Natural killer cell treated with Interleukin-12 subunit alpha and Interleukin-12 subunit beta and Interleukin-15 and Interleukin-18, amount 100 ng/mL, for 72 hours (primary cell): Measurements from ENCODE around the gene CACNA2D4. TPM values are rescaled to one million over a fixed set of nuclear protein-coding genes. Genes with fewer than 3 reads are reported as not detected.
A peak's percentile ranks its signal among the peaks of the same experiment; 100 is the strongest.

Source experiments
- ATAC-seq, 2 donors: fragments of 150-1000 bp; cut with Tn5 transposase in 1 of 2; sonication (Bioruptor Pico), chemical (Tn5 transposase) in 1 of 2; 2 replicates each; pipeline ENCODE4 v1.10.0; 2021
- DNase-seq: peaks from one replicate; pipeline ENCODE4 v3.0.0; 2022; ENCODE audit warnings: low spot score
- H3K27ac Mint-ChIP-seq, 2 donors: 1 replicate in 1 of 2; 2 replicates in 1 of 2; pipeline ENCODE4 v1.8.0; 2022; ENCODE audit warnings: mixed read lengths in 2 of 2, mild to moderate bottlenecking in 1 of 2, moderate library complexity in 1 of 2
- H3K27me3 Mint-ChIP-seq, 2 donors: 1 replicate in 1 of 2; 2 replicates in 1 of 2; pipeline ENCODE4 v1.8.0; 2022; ENCODE audit warnings: mixed read lengths in 2 of 2
- H3K36me3 Mint-ChIP-seq: one replicate; pipeline ENCODE4 v1.8.0; 2022; ENCODE audit warnings: mixed read lengths
- H3K4me1 Mint-ChIP-seq, 2 donors: 1 replicate in 1 of 2; 2 replicates in 1 of 2; pipeline ENCODE4 v1.8.0; 2022; ENCODE audit warnings: low read depth in 2 of 2, mixed read lengths in 2 of 2, mild to moderate bottlenecking in 1 of 2
- H3K4me3 Mint-ChIP-seq: one replicate; pipeline ENCODE4 v1.8.0; 2022; ENCODE audit warnings: mixed read lengths
- H3K9me3 Mint-ChIP-seq: 2 replicates; pipeline ENCODE4 v1.8.0; 2022; ENCODE audit warnings: mixed read lengths
- total RNA-seq, 2 donors: library from RNA; stranded (reverse); gene quantifications; one replicate each; pipeline ENCODE4 v1.2.3, GENCODE V29; 2022

CACNA2D4 gene
- total RNA-seq, 2 donors from 2014 or later: 4.5 to 12.1 TPM

DNA sequence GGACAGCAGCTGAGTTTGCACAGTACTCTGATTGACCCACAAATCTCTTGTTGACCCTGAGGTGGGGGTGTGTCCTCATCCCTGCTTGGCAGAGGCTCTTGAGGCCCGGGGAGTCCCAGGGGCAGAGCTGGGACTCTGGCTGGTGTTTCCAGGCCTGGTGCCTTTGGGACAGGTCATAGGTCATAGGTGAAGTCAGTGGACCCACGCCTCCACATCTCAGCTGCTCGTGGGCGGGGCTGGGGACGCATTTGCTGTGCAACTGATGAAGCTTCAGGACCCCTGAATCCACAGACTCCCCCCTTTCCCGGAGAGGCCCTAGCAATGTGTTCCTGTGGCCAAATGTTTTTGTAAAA is 408 bp upstream of the CACNA2D4 start:
- Mint-ChIP-seq H3K27ac (no peak overlapping the region), H3K27me3 (peaks cover 11 to 13% of the 10 kb centered on the region in 2 donors), H3K4me1 (peaks cover 13 to 16% of the 10 kb centered on the region in 2 donors), H3K36me3 (no peaks in the 10 kb centered on the region), H3K9me3 (no peaks in the 10 kb centered on the region), H3K4me3 (no peak overlapping the region)
- DNase-seq (no peak), ATAC-seq (no peak)

GRCh38 chr12:1917172-1918070 is 1.0 kb downstream of the CACNA2D4 start:
- DNase-seq (no peak), ATAC-seq (no peak)
- Mint-ChIP-seq H3K4me1 (peaks cover 13 to 16% of the 10 kb centered on the region in 2 donors), H3K4me3 (peak overlapping the region; percentile 45), H3K9me3 (no peaks in the 10 kb centered on the region), H3K27ac (peak overlapping the region in 1 of 2 donors; percentile 39), H3K36me3 (no peaks in the 10 kb centered on the region), H3K27me3 (peaks cover 6 to 11% of the 10 kb centered on the region in 2 donors)

DNA sequence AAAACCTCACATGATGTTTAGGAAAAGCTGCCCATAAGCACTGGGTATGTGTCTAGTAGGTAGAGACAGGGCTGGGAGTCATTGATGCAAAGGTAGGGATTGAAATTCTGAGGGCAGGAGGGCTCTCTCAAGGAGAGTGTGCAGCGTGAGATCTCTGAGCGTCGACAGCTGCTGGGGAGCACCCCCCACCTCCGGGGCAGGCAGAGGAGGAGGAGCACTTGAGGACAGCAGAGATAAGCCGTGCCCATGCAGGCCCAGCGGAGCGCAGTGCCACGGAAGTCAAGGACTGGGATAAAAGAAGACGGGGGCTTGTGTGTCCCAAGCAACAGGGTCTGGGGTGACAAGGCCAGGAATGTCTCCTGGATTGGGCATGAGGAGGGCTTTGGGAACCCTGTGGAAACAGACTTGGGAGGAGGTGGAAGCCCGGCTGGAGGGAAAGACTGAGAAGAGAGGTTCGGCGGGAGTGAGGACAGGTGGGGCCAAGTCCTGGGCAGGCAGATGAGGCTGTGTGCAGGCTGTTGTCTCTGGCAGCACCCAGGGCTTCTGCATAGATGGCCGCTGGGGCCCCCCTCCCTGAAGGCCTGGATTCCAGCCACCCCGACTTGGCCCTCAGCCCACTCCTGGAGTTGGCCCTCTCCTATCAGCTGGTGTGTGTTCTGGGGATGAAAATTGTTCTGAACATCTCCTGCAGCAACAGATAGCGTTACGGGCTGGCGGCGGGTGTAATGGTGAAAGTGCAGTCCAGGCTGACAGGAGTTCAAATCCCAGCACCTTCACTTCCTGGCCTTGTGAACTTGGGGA is 1.9 kb downstream of the CACNA2D4 start:
- ATAC-seq: no peak
- H3K36me3 Mint-ChIP-seq: no peaks in the 10 kb centered on the region
- peak overlapping the region; percentile 40 for H3K4me3 Mint-ChIP-seq
- DNase-seq: no peak
- H3K4me1 Mint-ChIP-seq: peaks cover 13 to 16% of the 10 kb centered on the region in 2 donors
- H3K27me3 Mint-ChIP-seq: peaks cover 6 to 11% of the 10 kb centered on the region in 2 donors
- no peaks in the 10 kb centered on the region for H3K9me3 Mint-ChIP-seq
- H3K27ac Mint-ChIP-seq: peak overlapping the region; percentile 12 to 69

- H3K4me1 Mint-ChIP-seq: peaks cover 13 to 16% of the 10 kb centered on the region in 2 donors
- H3K27me3 Mint-ChIP-seq: peaks cover 6 to 8% of the 10 kb centered on the region in 2 donors
- peak overlapping the region; percentile 12 to 69 for H3K27ac Mint-ChIP-seq
- peak; percentile 51 to 82 for ATAC-seq
- H3K4me3 Mint-ChIP-seq: peak overlapping the region; percentile 40
- DNase-seq: no peak
- no peaks in the 10 kb centered on the region for H3K9me3 Mint-ChIP-seq
- no peaks in the 10 kb centered on the region for H3K36me3 Mint-ChIP-seq
These were observed 3.1 kb downstream of the CACNA2D4 start for GRCh38 chr12:1915082-1915968.

DNA sequence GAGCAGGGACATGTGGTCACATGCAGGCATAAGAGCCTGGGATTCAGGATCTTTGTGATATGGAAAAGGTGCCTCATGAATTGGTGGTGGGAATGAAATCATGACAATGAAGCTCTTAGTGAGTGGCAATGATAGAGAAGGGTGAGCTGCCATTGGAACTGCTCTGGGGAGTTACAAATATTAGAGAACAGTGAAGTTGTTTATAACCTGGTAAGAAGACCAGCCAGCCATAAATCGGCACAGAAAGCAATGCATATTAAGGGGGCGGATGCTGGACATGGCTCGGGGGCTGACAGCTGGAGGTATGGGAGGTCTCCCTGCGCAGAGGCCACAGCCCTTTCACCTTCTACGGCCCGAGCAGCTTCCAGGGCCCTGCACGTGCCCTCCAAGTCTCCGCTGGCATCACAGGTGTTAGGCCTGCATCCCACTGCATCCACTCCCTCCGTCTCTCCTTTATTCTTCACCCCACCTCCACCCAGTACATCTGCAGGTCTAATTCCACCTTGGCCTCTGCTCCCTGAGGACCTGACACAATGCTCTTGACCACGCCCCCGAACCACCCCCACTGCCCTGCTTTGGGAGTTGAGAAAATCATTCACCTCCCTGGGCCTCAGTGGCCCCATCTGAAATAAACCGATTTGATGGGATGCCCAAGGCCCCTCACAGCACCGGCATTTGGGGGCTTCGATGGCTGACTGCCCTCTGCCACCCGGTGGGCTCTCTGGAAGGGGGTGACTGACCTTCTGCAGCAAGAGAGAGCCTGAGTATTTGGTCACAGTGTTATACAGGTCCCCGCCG is 4.1 kb downstream of the CACNA2D4 start:
- Mint-ChIP-seq H3K36me3 (no peaks in the 10 kb centered on the region), H3K9me3 (no peaks in the 10 kb centered on the region), H3K4me3 (no peak overlapping the region), H3K27me3 (peaks cover 6 to 13% of the 10 kb centered on the region in 2 donors), H3K4me1 (peaks cover 13 to 16% of the 10 kb centered on the region in 2 donors), H3K27ac (no peak overlapping the region)
- DNase-seq (no peak), ATAC-seq (no peak)

DNA sequence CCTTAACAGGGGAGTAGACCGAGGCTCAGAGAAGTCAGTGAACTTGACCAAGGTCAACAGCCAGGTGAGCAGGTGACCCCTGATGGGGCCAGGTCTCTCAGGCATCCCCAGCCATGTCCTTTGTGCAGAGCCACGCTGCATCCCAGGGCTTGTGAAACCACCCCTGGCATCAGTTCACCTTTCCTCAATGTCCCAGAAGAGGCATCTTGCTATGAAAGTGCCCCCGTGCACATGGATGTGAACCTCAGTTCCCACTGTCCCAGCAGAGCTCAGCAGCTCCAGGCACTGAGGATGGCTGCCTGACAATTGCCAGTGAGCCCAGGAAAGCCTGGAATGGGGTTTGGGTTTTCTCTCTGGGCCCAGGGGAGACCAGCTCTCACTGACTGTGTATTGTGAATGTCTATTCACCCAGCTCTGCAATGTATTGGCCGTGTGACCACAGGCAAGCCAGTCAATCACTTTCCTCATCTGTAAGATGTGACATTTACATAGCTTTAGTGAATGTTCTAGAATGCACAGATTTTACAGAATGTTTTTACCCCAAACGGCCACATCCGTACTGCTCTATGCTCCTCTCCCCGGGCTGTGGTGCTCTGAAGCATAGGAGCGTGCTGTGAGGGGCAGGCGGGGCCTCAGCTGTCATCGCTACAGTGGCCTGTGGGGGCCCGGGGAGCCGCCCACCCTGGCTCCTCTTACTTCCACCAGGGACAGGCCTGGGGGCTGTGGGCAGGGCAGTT is 4.9 kb downstream of the CACNA2D4 start:
- ATAC-seq: no peak
- Mint-ChIP-seq H3K9me3 (no peaks in the 10 kb centered on the region), H3K27me3 (peaks cover 6 to 15% of the 10 kb centered on the region in 2 donors), H3K36me3 (no peaks in the 10 kb centered on the region), H3K4me1 (peaks cover 13 to 16% of the 10 kb centered on the region in 2 donors), H3K4me3 (no peak overlapping the region), H3K27ac (no peak overlapping the region)
- no peak for DNase-seq

GRCh38 chr12:1912580-1913376 is 5.7 kb downstream of the CACNA2D4 start:
- Mint-ChIP-seq H3K4me1 (peaks cover 15 to 16% of the 10 kb centered on the region in 2 donors), H3K27ac (no peak overlapping the region), H3K27me3 (peaks cover 6 to 17% of the 10 kb centered on the region in 2 donors), H3K9me3 (no peaks in the 10 kb centered on the region), H3K4me3 (no peak overlapping the region), H3K36me3 (no peaks in the 10 kb centered on the region)
- ATAC-seq: no peak
- no peak for DNase-seq

GRCh38 chr12:1911598-1912575 is 6.6 kb downstream of the CACNA2D4 start:
- H3K36me3 Mint-ChIP-seq: no peaks in the 10 kb centered on the region
- no peak overlapping the region for H3K27ac Mint-ChIP-seq
- no peak for DNase-seq
- H3K9me3 Mint-ChIP-seq: no peaks in the 10 kb centered on the region
- H3K4me3 Mint-ChIP-seq: no peak overlapping the region
- peaks cover 16% of the 10 kb centered on the region in 2 donors for H3K4me1 Mint-ChIP-seq
- H3K27me3 Mint-ChIP-seq: peaks cover 6 to 21% of the 10 kb centered on the region in 2 donors
- no peak for ATAC-seq

- Mint-ChIP-seq H3K4me3 (no peak overlapping the region), H3K36me3 (peaks cover 10% of the 10 kb centered on the region), H3K27me3 (peaks cover 6 to 18% of the 10 kb centered on the region in 2 donors), H3K4me1 (peaks cover 6 to 7% of the 10 kb centered on the region in 2 donors), H3K27ac (no peak overlapping the region), H3K9me3 (no peaks in the 10 kb centered on the region)
- DNase-seq: no peak
- ATAC-seq: no peak
These were observed 8.0 kb downstream of the CACNA2D4 start for GRCh38 chr12:1910468-1910867.

DNA sequence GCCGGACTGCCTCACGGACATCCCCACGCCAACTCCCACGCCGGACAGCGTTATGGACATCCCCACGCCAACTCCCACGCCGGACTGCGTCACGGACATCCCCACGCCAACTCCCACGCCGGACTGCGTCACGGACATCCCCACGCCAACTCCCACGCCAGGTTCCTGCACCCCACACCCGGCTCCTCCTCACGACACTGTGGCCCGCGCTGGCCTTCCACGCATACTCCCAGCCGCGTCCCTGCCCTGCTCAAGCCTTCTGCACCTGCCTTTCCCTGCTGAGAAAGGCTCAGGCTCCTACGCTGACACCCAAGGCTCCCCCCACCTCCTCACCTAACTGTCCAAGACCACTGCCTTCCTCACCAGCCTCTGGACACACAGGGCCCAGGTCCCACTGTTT is 9.7 kb downstream of the CACNA2D4 start:
- no peak for ATAC-seq
- H3K27me3 Mint-ChIP-seq: peaks cover 6 to 21% of the 10 kb centered on the region in 2 donors
- no peak overlapping the region for H3K27ac Mint-ChIP-seq
- peaks cover 0 to 3% of the 10 kb centered on the region in 2 donors for H3K4me1 Mint-ChIP-seq
- H3K36me3 Mint-ChIP-seq: peaks cover 14% of the 10 kb centered on the region
- H3K9me3 Mint-ChIP-seq: peaks cover 4% of the 10 kb centered on the region
- H3K4me3 Mint-ChIP-seq: no peak overlapping the region
- DNase-seq: no peak
